Activated naive CD8-positive, alpha-beta T cell treated with anti-CD3 and anti-CD28 coated beads for 36 hours (primary cell): Measurements from ENCODE around the gene MYO1F. TPM values are rescaled to one million over a fixed set of nuclear protein-coding genes. Genes with fewer than 3 reads are reported as not detected.
"Not testable (repeated sequence)": the region's sequence is repeated elsewhere in the genome, so short reads cannot be mapped to it uniquely, and the experiment has no call there.

Source experiments
- DNase-seq: peaks from one replicate; pipeline ENCODE4 v3.0.0; 2021
- H3K27ac Mint-ChIP-seq: one replicate; pipeline ENCODE4 v1.8.0; 2022; ENCODE audit warnings: mild to moderate bottlenecking, moderate library complexity, mixed read lengths
- H3K27me3 Mint-ChIP-seq: one replicate; pipeline ENCODE4 v1.8.0; 2022; ENCODE audit warnings: mild to moderate bottlenecking, mixed read lengths
- H3K36me3 Mint-ChIP-seq: one replicate; pipeline ENCODE4 v1.8.0; 2021; ENCODE audit warnings: mild to moderate bottlenecking, mixed read lengths
- H3K4me1 Mint-ChIP-seq: one replicate; pipeline ENCODE4 v1.8.0; 2021; ENCODE audit warnings: mixed read lengths
- H3K4me3 Mint-ChIP-seq: one replicate; pipeline ENCODE4 v1.8.0; 2022; ENCODE audit warnings: mild to moderate bottlenecking, moderate library complexity, mixed read lengths
- H3K9me3 Mint-ChIP-seq: one replicate; pipeline ENCODE4 v1.8.0; 2022; ENCODE audit warnings: mixed read lengths
- total RNA-seq, 2 experiments: library from RNA; stranded (reverse); gene quantifications; one replicate each; pipeline ENCODE4 v1.2.3, GENCODE V29; 2021

MYO1F gene
- total RNA-seq, 2 experiments from 2014 or later = 4.5 to 4.8 TPM

GRCh38 chr19:8558325-8558724, 18.9 kb downstream of the MYO1F start:
- Mint-ChIP-seq H3K4me1 (peaks cover 6% of the 10 kb centered on the region), H3K27me3 (no peaks in the 10 kb centered on the region), H3K27ac (no peak overlapping the region), H3K4me3 (no peak overlapping the region), H3K36me3 (no peaks in the 10 kb centered on the region), H3K9me3 (no peaks in the 10 kb centered on the region)
- no peak for DNase-seq

DNA sequence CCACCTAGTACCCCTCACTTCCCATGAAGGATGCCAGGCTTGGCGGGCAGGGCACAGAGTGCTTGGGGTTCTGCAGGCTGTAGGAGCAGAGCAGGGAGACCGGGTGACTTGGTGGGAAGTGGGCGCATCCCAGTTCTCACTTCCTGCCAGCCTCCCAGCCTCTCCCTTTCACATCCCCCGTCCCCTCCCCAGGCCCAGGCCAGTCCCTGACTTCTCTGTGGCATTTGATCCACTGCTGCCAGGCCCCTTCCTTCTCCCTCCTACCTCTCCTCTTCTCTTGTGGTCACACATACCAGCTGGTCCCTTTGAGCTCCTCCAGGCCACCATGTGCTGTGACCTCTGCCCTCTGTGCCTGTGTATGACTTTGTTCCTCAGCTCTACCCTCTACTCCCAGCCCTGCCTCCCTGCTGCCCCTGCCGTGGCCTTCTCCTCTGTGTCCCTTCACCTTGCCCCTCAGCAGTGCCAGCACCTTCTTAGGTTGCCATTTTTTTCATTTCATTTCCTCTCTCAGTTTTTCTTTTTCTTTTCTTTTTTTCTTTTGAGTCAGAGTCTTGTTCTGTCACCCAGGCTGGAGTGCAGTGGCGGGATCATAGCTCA, 19.5 kb downstream of the MYO1F start:
- Mint-ChIP-seq H3K36me3 (no peaks in the 10 kb centered on the region), H3K27ac (no peak overlapping the region), H3K27me3 (no peaks in the 10 kb centered on the region), H3K9me3 (no peaks in the 10 kb centered on the region), H3K4me1 (peaks cover 8% of the 10 kb centered on the region), H3K4me3 (no peak overlapping the region)
- no peak for DNase-seq

DNA sequence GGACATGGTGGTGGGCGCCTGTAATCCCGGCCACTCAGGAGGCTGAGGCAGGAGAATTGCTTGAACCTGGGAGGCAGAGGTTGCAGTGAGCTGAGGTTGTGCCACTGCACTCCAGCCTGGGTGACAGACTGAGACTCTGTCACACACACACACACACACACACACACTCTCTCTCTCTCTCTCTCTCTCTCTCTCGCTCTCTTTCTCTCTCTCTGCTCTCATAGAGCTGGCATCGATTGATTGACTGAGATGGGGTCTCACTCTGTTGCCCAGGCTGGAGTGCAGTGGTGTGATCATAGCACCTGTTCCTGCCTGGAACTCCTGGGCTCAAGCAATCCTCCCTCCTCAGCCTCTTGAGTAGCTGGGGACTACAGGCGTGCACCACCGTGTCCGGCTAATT, 23.5 kb downstream of the MYO1F start:
- DNase-seq, H3K9me3 Mint-ChIP-seq, H3K4me3 Mint-ChIP-seq, H3K27ac Mint-ChIP-seq, H3K27me3 Mint-ChIP-seq, H3K4me1 Mint-ChIP-seq, H3K36me3 Mint-ChIP-seq: not testable (repeated sequence)

- Mint-ChIP-seq H3K27ac (no peak overlapping the region), H3K27me3 (no peaks in the 10 kb centered on the region), H3K4me1 (peaks cover 6% of the 10 kb centered on the region), H3K36me3 (no peaks in the 10 kb centered on the region), H3K4me3 (no peak overlapping the region), H3K9me3 (no peaks in the 10 kb centered on the region)
- DNase-seq = peak; percentile 32
These were observed 24.4 kb downstream of the MYO1F start for GRCh38 chr19:8552810-8553209.

GRCh38 chr19:8550070-8550469, 27.2 kb downstream of the MYO1F start:
- Mint-ChIP-seq H3K36me3 (no peaks in the 10 kb centered on the region), H3K4me3 (no peak overlapping the region), H3K27me3 (no peaks in the 10 kb centered on the region), H3K9me3 (no peaks in the 10 kb centered on the region), H3K4me1 (peaks cover 2% of the 10 kb centered on the region), H3K27ac (no peak overlapping the region)
- no peak for DNase-seq

DNA sequence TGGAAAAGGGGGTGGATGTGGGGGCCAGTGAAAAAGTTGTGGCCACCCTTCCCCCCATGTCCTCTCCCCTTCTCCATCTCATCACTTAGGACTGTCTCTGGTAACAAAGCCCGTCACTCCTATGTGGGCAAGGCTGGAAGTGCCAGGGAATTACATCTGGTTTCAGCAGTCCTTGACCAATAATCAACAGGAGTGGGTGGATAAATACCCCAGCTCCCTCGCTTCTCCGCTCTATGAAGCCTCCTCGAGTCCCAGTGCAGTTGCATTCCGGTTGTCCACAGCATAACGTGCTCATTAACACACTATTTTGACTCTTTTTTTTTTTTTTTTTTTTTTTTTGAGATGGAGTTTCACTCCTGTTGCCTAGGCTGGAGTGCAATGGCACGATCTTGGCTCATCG, 31.5 kb downstream of the MYO1F start:
- Mint-ChIP-seq H3K4me3 (no peak overlapping the region), H3K27ac (no peak overlapping the region), H3K9me3 (no peaks in the 10 kb centered on the region), H3K36me3 (no peaks in the 10 kb centered on the region), H3K4me1 (no peaks in the 10 kb centered on the region), H3K27me3 (no peaks in the 10 kb centered on the region)
- no peak for DNase-seq

- Mint-ChIP-seq H3K4me3 (no peak overlapping the region), H3K9me3 (no peaks in the 10 kb centered on the region), H3K27me3 (no peaks in the 10 kb centered on the region), H3K36me3 (no peaks in the 10 kb centered on the region), H3K4me1 (no peaks in the 10 kb centered on the region), H3K27ac (no peak overlapping the region)
- DNase-seq = no peak
These were observed 33.1 kb downstream of the MYO1F start for GRCh38 chr19:8544168-8544567.

GRCh38 chr19:8539621-8540149, 37.6 kb downstream of the MYO1F start:
- DNase-seq = no peak
- Mint-ChIP-seq H3K36me3 (peaks cover 3% of the 10 kb centered on the region), H3K27me3 (no peaks in the 10 kb centered on the region), H3K27ac (no peak overlapping the region), H3K4me3 (no peak overlapping the region), H3K4me1 (no peaks in the 10 kb centered on the region), H3K9me3 (no peaks in the 10 kb centered on the region)

- peaks cover 3% of the 10 kb centered on the region for H3K36me3 Mint-ChIP-seq
- H3K27ac Mint-ChIP-seq = no peak overlapping the region
- H3K27me3 Mint-ChIP-seq = no peaks in the 10 kb centered on the region
- H3K4me1 Mint-ChIP-seq = no peaks in the 10 kb centered on the region
- no peak overlapping the region for H3K4me3 Mint-ChIP-seq
- no peak for DNase-seq
- H3K9me3 Mint-ChIP-seq = no peaks in the 10 kb centered on the region
These were observed 40.1 kb downstream of the MYO1F start for GRCh38 chr19:8537099-8537498.

DNA sequence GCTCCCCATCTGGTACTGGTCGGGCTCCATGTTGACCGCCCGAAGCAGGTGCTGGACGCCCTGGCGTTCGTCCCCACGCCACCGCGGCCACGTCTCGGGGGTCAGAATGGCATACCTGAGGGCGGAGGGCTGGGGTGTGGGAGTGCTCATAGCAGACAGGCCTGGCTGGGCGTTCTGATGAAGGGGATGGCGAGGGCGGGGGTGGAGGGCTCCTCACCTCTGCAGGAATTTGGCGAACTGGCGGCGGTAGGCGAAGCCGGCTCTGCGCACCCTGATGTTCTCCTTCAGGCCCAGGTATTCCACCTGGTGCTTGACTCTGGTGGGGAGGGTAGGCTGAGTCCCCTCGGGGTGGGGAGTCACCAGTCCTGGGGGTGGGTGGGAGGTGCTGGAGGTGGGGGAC, 41.0 kb downstream of the MYO1F start:
- Mint-ChIP-seq H3K27ac (no peak overlapping the region), H3K36me3 (peaks cover 3% of the 10 kb centered on the region)

DNA sequence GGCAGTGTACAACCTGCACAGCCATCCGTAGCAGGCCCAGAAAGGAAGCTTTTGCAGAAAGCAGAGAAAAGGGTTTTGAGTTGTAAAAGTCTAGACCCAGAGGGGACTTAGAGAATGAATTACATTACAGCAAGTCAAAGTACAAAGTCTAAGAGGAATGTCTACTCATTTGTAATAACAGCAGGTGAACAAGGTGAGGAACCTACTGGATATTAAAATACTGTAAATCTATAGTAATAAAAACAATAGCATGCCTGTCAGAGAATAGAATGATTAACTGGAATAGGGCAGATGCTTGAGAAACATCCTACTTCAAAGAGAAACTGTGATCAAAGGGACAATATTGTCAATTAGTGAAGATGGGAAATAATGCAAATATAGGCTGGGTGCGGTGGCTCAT, 45.0 kb downstream of the MYO1F start:
- Mint-ChIP-seq H3K4me1 (peaks cover 5% of the 10 kb centered on the region), H3K4me3 (no peak overlapping the region), H3K27ac (no peak overlapping the region), H3K27me3 (no peaks in the 10 kb centered on the region), H3K36me3 (peaks cover 12% of the 10 kb centered on the region), H3K9me3 (no peaks in the 10 kb centered on the region)
- no peak for DNase-seq

More for the DNA sequence above, 41.0 kb downstream of the MYO1F start:
- DNase-seq = no peak
- Mint-ChIP-seq H3K9me3 (no peaks in the 10 kb centered on the region), H3K4me3 (no peak overlapping the region), H3K27me3 (no peaks in the 10 kb centered on the region), H3K4me1 (no peaks in the 10 kb centered on the region)

GRCh38 chr19:8531470-8531869, 45.8 kb downstream of the MYO1F start:
- peaks cover 5% of the 10 kb centered on the region for H3K4me1 Mint-ChIP-seq
- no peaks in the 10 kb centered on the region for H3K27me3 Mint-ChIP-seq
- DNase-seq = no peak
- no peak overlapping the region for H3K4me3 Mint-ChIP-seq
- H3K36me3 Mint-ChIP-seq = peaks cover 16% of the 10 kb centered on the region
- H3K27ac Mint-ChIP-seq = no peak overlapping the region
- H3K9me3 Mint-ChIP-seq = no peaks in the 10 kb centered on the region

DNA sequence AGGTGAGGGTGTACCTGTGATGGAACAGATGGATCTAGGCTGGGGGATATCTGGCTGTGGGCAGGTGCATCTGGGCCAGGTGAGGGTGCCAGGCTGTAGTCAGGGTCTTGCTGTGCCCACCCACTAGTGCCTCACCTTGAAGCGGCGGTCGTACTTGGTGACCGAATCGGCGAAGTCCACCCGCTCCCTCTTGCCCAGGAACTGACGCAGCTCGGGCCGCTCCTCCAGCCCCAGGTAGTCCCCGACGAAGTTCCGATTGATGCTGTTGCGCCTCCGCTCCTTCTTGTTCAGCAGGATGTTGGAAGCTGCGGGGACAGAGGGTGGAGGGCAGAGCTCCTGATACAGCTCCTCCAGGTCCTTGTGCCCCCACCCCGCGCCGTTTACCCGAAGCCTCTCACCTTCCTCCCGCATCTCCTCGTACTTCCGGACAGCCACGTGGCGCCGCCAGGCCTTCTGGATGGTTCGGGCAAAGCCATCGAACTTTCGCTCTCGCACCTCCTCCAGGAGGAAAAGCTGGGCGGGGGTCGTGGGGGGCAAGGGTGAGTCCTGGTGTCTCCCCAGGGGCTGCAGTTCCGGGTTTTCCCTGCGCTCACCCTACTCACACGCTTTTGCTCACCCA, 47.1 kb downstream of the MYO1F start:
- H3K27me3 Mint-ChIP-seq = no peaks in the 10 kb centered on the region
- H3K36me3 Mint-ChIP-seq = peaks cover 12% of the 10 kb centered on the region
- H3K27ac Mint-ChIP-seq = no peak overlapping the region
- no peak overlapping the region for H3K4me3 Mint-ChIP-seq
- H3K4me1 Mint-ChIP-seq = peaks cover 5% of the 10 kb centered on the region
- no peaks in the 10 kb centered on the region for H3K9me3 Mint-ChIP-seq
- no peak for DNase-seq

GRCh38 chr19:8529369-8530006, 47.8 kb downstream of the MYO1F start:
- Mint-ChIP-seq H3K9me3 (no peaks in the 10 kb centered on the region), H3K27me3 (no peaks in the 10 kb centered on the region), H3K27ac (no peak overlapping the region), H3K4me3 (no peak overlapping the region), H3K4me1 (peaks cover 6% of the 10 kb centered on the region), H3K36me3 (peaks cover 12% of the 10 kb centered on the region)
- DNase-seq = no peak

DNA sequence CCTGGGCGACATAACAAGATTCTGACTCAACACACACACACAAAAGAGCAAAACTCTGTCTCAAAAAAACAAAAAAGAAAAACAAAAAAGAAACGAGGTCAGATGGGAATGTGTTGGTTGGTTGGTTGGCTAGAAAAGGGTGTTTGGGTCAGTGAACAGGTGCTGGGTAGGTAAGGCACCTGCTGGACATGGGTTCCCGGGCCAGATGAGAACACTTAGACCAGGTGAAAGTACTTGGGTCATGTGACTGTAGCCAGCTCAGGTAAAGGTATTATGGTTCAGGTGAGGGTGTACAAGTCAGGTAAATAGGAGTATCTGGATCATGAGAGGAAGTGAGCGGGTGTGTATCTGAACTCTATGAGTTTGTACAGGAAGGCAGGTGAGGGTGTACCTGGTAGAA, 48.7 kb downstream of the MYO1F start:
- H3K9me3 Mint-ChIP-seq = no peaks in the 10 kb centered on the region
- H3K4me3 Mint-ChIP-seq = no peak overlapping the region
- H3K36me3 Mint-ChIP-seq = peaks cover 12% of the 10 kb centered on the region
- H3K4me1 Mint-ChIP-seq = peaks cover 7% of the 10 kb centered on the region
- DNase-seq = no peak
- H3K27me3 Mint-ChIP-seq = no peaks in the 10 kb centered on the region
- no peak overlapping the region for H3K27ac Mint-ChIP-seq
